ENCODE results near the gene KRTAP5-4. TPM values are rescaled to one million over a fixed set of nuclear protein-coding genes. Genes with fewer than 3 reads are reported as not detected.

Gene KRTAP5-4
- total RNA-seq, 1 donor, result not detected

GRCh38 chr11:1572197-1573076 lies 49.5 kb downstream of the KRTAP5-4 start, which contains the start of gene DUSP8:
TSS of gene DUSP8 (minus strand) at chr11:1572271. CDS start at chr11:1565826, 6,445 bp downstream.
- TF ChIP-seq CTCF (IDR thresholded peaks at IDR 0.05; ENCODE audit: insufficient read depth, low read depth, low read length), result no peak
- peak; percentile 86 for DNase-seq (ENCODE audit: low read depth)
- H3K4me3 ChIP-seq (ENCODE audit: low read depth, low read length), result peak within 1 kb of the TSS; percentile 60

- DNase-seq (ENCODE audit: low read depth), result no peak
- TF ChIP-seq CTCF (IDR thresholded peaks at IDR 0.05; ENCODE audit: insufficient read depth, low read depth, low read length), result no peak
- H3K4me3 ChIP-seq (ENCODE audit: low read depth, low read length), result peak overlapping the region; percentile 60
These were observed 50.2 kb downstream of the KRTAP5-4 start for GRCh38 chr11:1571760-1572196.

Other genes with a start within 250 kb of the KRTAP5-4 start
- gene BRSK2, start 232.2 kb downstream of the KRTAP5-4 start, total RNA-seq, result under 0.01 TPM in 2 replicates
- 16.1 and 16.8 TPM in 2 replicates for gene MOB2, start 135.4 kb downstream of the KRTAP5-4 start, total RNA-seq
- 0.64 and 0.86 TPM in 2 replicates for gene DUSP8, start 49.9 kb downstream of the KRTAP5-4 start, total RNA-seq
- gene KRTAP5-1, start 36.9 kb downstream of the KRTAP5-4 start, total RNA-seq, result not detected in 2 replicates
- not detected in 2 replicates for gene KRTAP5-2, start 23.8 kb downstream of the KRTAP5-4 start, total RNA-seq
- not detected in 2 replicates for gene KRTAP5-3, start 13.7 kb downstream of the KRTAP5-4 start, total RNA-seq
- gene KRTAP5-5, start 7.6 kb upstream of the KRTAP5-4 start, total RNA-seq, result not detected in 2 replicates
- not detected in 2 replicates for gene KRTAP5-6, start 75.1 kb upstream of the KRTAP5-4 start, total RNA-seq
- 0.32 and 0.43 TPM in 2 replicates for gene IFITM10, start 128.5 kb upstream of the KRTAP5-4 start, total RNA-seq
- 63.9 and 84.1 TPM in 2 replicates for gene CTSD, start 141.8 kb upstream of the KRTAP5-4 start, total RNA-seq
- gene SYT8, start 212.9 kb upstream of the KRTAP5-4 start, total RNA-seq, result under 0.01 TPM in 1 of 2 replicates, not detected in the other
- gene TNNI2, start 216.8 kb upstream of the KRTAP5-4 start, total RNA-seq, result not detected in 2 replicates
- gene LSP1, start 230.9 kb upstream of the KRTAP5-4 start, total RNA-seq, result 0.32 TPM in 1 of 2 replicates, not detected in the other

All from fibroblast of villous mesenchyme (primary cell).